Coronary artery (tissue), 2 donors: Measurements from ENCODE around the gene TP73.
"Not testable (repeated sequence)": the region's sequence is repeated elsewhere in the genome, so short reads cannot be mapped to it uniquely, and the experiment has no call there.

Source experiments
- DNase-seq: peaks from one replicate; pipeline ENCODE4 v3.0.0-alpha.2; 2017; ENCODE audit warnings: low spot score
- H3K27ac ChIP-seq, 2 donors: fragments of 200-600 bp; sonication (generic); one replicate each; pipeline ENCODE4 v1.5.1; 2016 to 2019
- H3K4me3 ChIP-seq: fragments of 200-600 bp; sonication (generic); 2 replicates; pipeline ENCODE4 v1.5.1; 2016; ENCODE audit warnings: mild to moderate bottlenecking, moderate library complexity
- CTCF ChIP-seq: fragments of 200-600 bp; sonication (generic); IDR thresholded peaks from one replicate; pipeline ENCODE4 v1.5.1; 2019; ENCODE audit warnings: antibody characterized with exemption

TP73 gene

GRCh38 chr1:3746389-3746829 lies 94.1 kb downstream of the TP73 start:
- no peak for TF ChIP-seq CTCF
- peak overlapping the region; percentile 71 for H3K4me3 ChIP-seq
- DNase-seq, result no peak
- H3K27ac ChIP-seq, result peak overlapping the region; percentile 51 to 80

- Histone ChIP-seq H3K27ac (peak overlapping the region; percentile 51 to 80), H3K4me3 (peak overlapping the region; percentile 71)
- no peak for TF ChIP-seq CTCF
- peak; percentile 89 for DNase-seq
Observed at GRCh38 chr1:3746830-3747521, 94.7 kb downstream of the TP73 start.

GRCh38 chr1:3747522-3747848 lies 95.2 kb downstream of the TP73 start:
- DNase-seq, result no peak
- TF ChIP-seq CTCF, result no peak
- peak overlapping the region; percentile 71 for H3K4me3 ChIP-seq
- peak overlapping the region in 1 of 2 donors; percentile 80 for H3K27ac ChIP-seq

GRCh38 chr1:3747903-3748302 lies 95.6 kb downstream of the TP73 start:
- Histone ChIP-seq H3K27ac (no peak overlapping the region), H3K4me3 (peak overlapping the region; percentile 71)
- no peak for DNase-seq
- TF ChIP-seq CTCF, result no peak

DNA sequence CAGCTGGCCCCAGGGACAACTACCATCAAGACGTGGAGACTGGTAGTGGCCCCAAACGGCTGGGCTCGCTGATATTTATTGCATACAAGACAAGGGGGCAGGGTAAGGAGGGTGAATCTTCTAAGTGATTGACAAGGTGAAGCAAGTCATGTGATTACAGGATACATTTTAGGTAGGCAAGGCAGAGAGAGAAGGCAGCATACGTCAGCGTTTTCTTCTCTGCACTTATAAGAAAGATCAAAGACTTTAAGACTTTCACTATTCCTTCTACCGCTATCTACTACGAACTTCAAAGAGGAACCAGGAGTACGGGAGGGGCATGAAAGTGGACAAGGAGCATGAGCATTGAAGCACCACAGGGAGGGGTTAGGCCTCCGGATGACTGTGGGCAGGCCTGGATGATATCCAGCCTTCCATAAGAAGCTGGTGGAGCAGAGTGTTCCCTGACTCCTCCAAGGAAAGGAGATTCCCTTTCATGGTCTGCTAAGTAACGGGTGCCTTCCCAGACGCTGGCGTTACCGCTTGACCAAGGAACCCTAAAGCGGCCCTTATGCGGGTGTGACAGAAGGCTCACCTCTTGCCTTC lies 96.1 kb downstream of the TP73 start:
- not testable (repeated sequence) for DNase-seq, H3K27ac ChIP-seq, H3K4me3 ChIP-seq

DNA sequence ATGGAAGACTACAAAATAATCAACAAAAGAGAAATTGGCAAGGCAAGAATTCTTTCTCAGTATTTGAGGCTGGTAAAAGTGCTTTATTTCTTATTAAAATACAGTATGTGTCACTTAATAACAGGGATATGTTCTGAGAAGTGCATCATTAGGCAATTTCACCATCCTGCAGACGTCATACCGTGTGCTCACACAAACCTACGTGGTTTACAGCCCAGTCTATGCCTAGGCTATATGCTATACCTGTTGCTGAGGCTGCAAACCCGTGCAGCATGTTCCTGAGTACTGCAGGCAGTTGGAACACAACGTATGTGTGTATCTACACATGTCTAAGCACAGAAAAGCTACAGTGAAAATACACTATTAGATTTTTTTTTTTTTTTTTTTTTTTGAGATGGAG lies 97.2 kb downstream of the TP73 start:
- Histone ChIP-seq H3K4me3 (no peak overlapping the region), H3K27ac (no peak overlapping the region)
- TF ChIP-seq CTCF, result no peak
- no peak for DNase-seq

GRCh38 chr1:3750741-3751140 lies 98.4 kb downstream of the TP73 start:
- no peak for TF ChIP-seq CTCF
- no peak for DNase-seq
- no peak overlapping the region for H3K27ac ChIP-seq
- H3K4me3 ChIP-seq, result no peak overlapping the region
